DMS114 treated with DMSO at 0.1 percent for 48 hours (cell line): Measurements from ENCODE around the gene KLK15.
A peak's percentile ranks its signal among the peaks of the same experiment; 100 is the strongest.
"Not testable (repeated sequence)": the region's sequence is repeated elsewhere in the genome, so short reads cannot be mapped to it uniquely, and the experiment has no call there.

Experiments used
- DNase-seq: peaks from one replicate; lab custom pipeline; 2025; ENCODE audit not compliant: unreplicated experiment; lab: John Stamatoyannopoulos, UW

KLK15 gene

GRCh38 chr19:50821248-50821612, 12.1 kb downstream of the KLK15 start:
- no peak for DNase-seq

GRCh38 chr19:50820549-50821247, 12.7 kb downstream of the KLK15 start:
- no peak for DNase-seq

- DNase-seq: no peak
Measured at GRCh38 chr19:50820086-50820485, 13.3 kb downstream of the KLK15 start.

- DNase-seq: no peak
Measured at GRCh38 chr19:50819636-50820035, 13.7 kb downstream of the KLK15 start.

- DNase-seq: no peak
Measured at GRCh38 chr19:50818859-50819472, 14.4 kb downstream of the KLK15 start.

- peak; percentile 11 for DNase-seq
Measured at GRCh38 chr19:50817941-50818858, 15.2 kb downstream of the KLK15 start.

GRCh38 chr19:50815439-50815838, 17.9 kb downstream of the KLK15 start:
- DNase-seq: no peak

- no peak for DNase-seq
Measured at GRCh38 chr19:50814883-50815282, 18.5 kb downstream of the KLK15 start.

- DNase-seq: no peak
Measured at GRCh38 chr19:50812474-50812873, 20.9 kb downstream of the KLK15 start.

- DNase-seq: not testable (repeated sequence)
Measured at GRCh38 chr19:50811622-50812238, 21.6 kb downstream of the KLK15 start.

- no peak for DNase-seq
Measured at GRCh38 chr19:50808856-50809255, 24.5 kb downstream of the KLK15 start.

- peak; percentile 86 for DNase-seq
Measured at GRCh38 chr19:50804420-50805272, 28.7 kb downstream of the KLK15 start.

- no peak for DNase-seq
Measured at GRCh38 chr19:50803633-50804419, 29.5 kb downstream of the KLK15 start.

GRCh38 chr19:50801107-50801506, 32.3 kb downstream of the KLK15 start:
- no peak for DNase-seq

- no peak for DNase-seq
Measured at GRCh38 chr19:50799547-50799851, 33.9 kb downstream of the KLK15 start.

GRCh38 chr19:50798659-50799546, 34.5 kb downstream of the KLK15 start:
- DNase-seq: no peak

- no peak for DNase-seq
Measured at GRCh38 chr19:50797781-50798658, 35.4 kb downstream of the KLK15 start.

- DNase-seq: no peak
Measured at GRCh38 chr19:50797429-50797780, 36.0 kb downstream of the KLK15 start.
